Right atrium auricular region (tissue), 2 donors: ENCODE data around the gene SPATA20. TPM values are rescaled to one million over a fixed set of nuclear protein-coding genes. Genes with fewer than 3 reads are reported as not detected.

ENCODE experiments used
- DNase-seq: peaks from one replicate; pipeline ENCODE4 v3.0.0-alpha.2; 2019; ENCODE audit warnings: low spot score
- H3K27ac ChIP-seq, 2 donors: fragments of 200-600 bp; sonication (generic); 1 replicate in 1 of 2; 2 replicates in 1 of 2; pipeline ENCODE4 v1.5.1; 2016 to 2019
- H3K27me3 ChIP-seq, 2 donors: fragments of 200-600 bp; sonication (generic); one replicate each; pipeline versions ENCODE4 v1.5.1 to v1.6.0; 2017 to 2019
- H3K36me3 ChIP-seq: fragments of 200-600 bp; sonication (generic); one replicate; pipeline ENCODE4 v1.5.1; 2016
- H3K4me1 ChIP-seq, 2 donors: fragments of 200-600 bp; sonication (generic); one replicate each; pipeline versions ENCODE4 v1.5.1 to v1.6.0; 2017 to 2019
- H3K4me3 ChIP-seq, 2 donors: fragments of 200-600 bp; sonication (generic); 1 replicate in 1 of 2; 2 replicates in 1 of 2; pipeline ENCODE4 v1.5.1; 2017 to 2019; ENCODE audit warnings: mild to moderate bottlenecking in 1 of 2, moderate library complexity in 1 of 2
- H3K9me3 ChIP-seq, 2 donors: fragments of 200-600 bp; sonication (generic); one replicate each; pipeline ENCODE4 v1.5.1; 2019
- total RNA-seq, 2 donors: library from RNA; depleted of rRNA; stranded (reverse); fragments of >200 nt; gene quantifications; one replicate each; pipeline ENCODE4 v1.1.0, GENCODE V29; 2016
- TF ChIP-seq, protein P1 (sequence below), 2 donors: fragments of 200-600 bp; sonication (generic); IDR thresholded peaks; one replicate each; pipeline ENCODE4 v1.5.1; 2019; ENCODE audit warnings: antibody characterized with exemption in 2 of 2

Gene SPATA20
- total RNA-seq, 2 donors from 2014 or later = 42.8 to 59.3 TPM

DNA sequence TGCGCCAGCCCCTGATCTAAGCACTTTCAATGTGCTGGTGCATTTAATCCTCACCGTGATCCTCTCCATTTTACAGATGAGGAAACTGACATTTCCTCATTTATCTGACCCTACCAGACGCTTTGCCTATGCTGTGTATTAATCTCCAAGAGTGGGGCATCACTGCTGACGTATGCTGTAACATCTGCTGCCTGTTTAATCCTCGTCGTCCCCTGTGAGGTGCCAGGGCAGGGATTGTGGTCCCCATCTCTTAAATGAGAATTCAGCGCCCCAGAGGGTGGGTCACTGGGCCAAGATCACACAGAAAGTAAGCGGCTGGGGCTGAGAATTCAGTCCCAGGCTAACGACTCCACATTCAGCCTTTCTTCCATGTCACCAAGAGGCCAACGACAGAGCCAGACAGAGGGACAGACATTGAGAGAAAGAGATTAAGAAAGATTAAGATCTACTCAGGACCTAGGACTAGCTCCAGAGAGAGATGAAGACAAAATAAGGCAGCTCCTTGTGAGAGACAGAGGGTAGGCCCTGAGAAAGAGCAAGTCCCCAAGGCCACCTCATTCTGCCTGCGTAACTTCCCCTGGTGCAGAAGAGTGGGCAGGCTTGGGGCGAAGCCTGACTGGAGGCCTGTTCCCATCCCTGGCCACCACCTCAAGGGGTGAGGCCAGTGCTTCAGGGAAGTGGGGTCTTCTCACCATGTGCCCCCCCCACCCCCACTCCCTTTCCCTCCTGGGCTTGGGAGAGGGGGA is 27.1 kb downstream of the SPATA20 start:
- DNase-seq = no peak
- TF ChIP-seq, protein P1, sequence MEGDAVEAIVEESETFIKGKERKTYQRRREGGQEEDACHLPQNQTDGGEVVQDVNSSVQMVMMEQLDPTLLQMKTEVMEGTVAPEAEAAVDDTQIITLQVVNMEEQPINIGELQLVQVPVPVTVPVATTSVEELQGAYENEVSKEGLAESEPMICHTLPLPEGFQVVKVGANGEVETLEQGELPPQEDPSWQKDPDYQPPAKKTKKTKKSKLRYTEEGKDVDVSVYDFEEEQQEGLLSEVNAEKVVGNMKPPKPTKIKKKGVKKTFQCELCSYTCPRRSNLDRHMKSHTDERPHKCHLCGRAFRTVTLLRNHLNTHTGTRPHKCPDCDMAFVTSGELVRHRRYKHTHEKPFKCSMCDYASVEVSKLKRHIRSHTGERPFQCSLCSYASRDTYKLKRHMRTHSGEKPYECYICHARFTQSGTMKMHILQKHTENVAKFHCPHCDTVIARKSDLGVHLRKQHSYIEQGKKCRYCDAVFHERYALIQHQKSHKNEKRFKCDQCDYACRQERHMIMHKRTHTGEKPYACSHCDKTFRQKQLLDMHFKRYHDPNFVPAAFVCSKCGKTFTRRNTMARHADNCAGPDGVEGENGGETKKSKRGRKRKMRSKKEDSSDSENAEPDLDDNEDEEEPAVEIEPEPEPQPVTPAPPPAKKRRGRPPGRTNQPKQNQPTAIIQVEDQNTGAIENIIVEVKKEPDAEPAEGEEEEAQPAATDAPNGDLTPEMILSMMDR (IDR thresholded peaks at IDR 0.05) = no peak
- no peak overlapping the region for H3K27ac ChIP-seq

DNA sequence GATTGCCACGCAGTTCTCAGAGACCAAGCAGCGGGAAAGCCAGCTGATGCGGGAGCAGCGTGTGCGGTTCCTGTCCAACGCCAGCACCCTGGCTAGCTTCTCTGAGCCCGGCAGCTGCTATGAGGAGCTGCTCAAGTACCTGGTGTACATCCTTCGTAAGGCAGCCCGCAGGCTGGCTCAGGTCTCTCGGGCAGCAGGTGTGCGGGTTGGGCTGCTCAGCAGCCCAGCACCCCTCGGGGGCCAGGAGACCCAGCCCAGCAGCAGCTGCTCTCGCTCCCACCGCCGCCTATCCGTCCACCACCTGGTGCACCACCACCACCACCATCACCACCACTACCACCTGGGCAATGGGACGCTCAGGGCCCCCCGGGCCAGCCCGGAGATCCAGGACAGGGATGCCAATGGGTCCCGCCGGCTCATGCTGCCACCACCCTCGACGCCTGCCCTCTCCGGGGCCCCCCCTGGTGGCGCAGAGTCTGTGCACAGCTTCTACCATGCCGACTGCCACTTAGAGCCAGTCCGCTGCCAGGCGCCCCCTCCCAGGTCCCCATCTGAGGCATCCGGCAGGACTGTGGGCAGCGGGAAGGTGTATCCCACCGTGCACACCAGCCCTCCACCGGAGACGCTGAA is 28.7 kb downstream of the SPATA20 start:
- Histone ChIP-seq H3K27ac (no peak overlapping the region), H3K4me3 (no peak overlapping the region), H3K9me3 (no peaks in the 10 kb centered on the region), H3K27me3 (no peaks in the 10 kb centered on the region), H3K36me3 (no peaks in the 10 kb centered on the region), H3K4me1 (peaks cover 0 to 9% of the 10 kb centered on the region in 2 donors)
- no peak for DNase-seq
- TF ChIP-seq, protein P1 (IDR thresholded peaks at IDR 0.05) = no peak

More for the DNA sequence above, 27.1 kb downstream of the SPATA20 start:
- no peaks in the 10 kb centered on the region for H3K36me3 ChIP-seq
- H3K4me1 ChIP-seq = no peaks in the 10 kb centered on the region
- H3K4me3 ChIP-seq = no peak overlapping the region
- H3K9me3 ChIP-seq = no peaks in the 10 kb centered on the region
- H3K27me3 ChIP-seq = no peaks in the 10 kb centered on the region

DNA sequence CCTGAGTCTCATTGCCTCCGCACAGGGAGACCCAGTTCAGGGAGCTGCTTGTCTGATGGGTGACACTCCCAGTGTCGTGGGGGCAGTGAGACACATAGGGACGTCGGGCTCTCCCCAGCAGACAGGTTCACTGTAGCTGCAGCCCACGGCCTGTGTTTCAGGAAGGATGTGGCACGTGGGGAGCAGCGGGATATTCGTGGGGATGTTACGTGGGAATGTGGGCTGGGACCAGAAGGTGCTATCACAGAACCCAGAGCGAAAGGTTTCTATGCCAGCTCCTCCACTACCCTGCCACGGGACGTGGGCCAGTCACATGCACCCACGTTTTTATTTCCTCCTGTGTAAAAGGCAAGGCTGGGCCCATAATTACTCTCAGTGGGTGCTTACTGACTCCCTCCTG is 29.9 kb downstream of the SPATA20 start:
- H3K27me3 ChIP-seq = no peaks in the 10 kb centered on the region
- no peaks in the 10 kb centered on the region for H3K9me3 ChIP-seq
- TF ChIP-seq, protein P1 (IDR thresholded peaks at IDR 0.05) = no peak
- no peak overlapping the region for H3K27ac ChIP-seq
- H3K4me3 ChIP-seq = no peak overlapping the region
- no peak for DNase-seq
- H3K4me1 ChIP-seq = peaks cover 0 to 9% of the 10 kb centered on the region in 2 donors
- H3K36me3 ChIP-seq = no peaks in the 10 kb centered on the region

DNA sequence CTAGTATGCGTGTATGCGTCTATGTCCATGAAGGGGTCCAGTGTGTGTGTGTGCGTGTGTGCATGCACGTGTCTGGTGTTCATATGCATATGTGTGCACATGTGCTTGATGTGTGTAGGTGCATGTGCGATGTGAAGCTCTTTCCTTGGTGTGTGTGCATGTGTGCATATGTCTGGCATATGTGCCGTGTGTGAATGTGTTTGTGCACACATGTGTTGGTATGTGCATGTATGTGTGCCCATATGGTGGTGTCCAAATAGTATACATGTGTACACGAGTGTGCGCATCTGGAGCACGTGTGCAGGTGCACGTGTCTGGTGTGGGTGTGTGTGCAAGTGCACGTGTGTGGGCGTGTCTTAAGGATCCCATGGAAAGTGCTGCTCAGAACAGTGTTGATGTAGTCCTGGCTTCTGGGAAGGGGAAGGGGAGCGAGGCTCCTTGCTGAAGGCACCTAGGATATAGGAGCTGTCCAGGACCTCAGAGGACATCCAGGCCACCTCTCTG is 30.5 kb downstream of the SPATA20 start:
- TF ChIP-seq, protein P1 (IDR thresholded peaks at IDR 0.05) = no peak
- H3K36me3 ChIP-seq = no peaks in the 10 kb centered on the region

DNA sequence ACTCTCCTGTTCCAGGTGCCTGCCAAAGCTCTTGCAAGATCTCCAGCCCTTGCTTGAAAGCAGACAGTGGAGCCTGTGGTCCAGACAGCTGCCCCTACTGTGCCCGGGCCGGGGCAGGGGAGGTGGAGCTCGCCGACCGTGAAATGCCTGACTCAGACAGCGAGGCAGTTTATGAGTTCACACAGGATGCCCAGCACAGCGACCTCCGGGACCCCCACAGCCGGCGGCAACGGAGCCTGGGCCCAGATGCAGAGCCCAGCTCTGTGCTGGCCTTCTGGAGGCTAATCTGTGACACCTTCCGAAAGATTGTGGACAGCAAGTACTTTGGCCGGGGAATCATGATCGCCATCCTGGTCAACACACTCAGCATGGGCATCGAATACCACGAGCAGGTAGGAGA is 31.2 kb downstream of the SPATA20 start:
- TF ChIP-seq, protein P1 (IDR thresholded peaks at IDR 0.05) = no peak
- Histone ChIP-seq H3K4me3 (no peak overlapping the region), H3K4me1 (peaks cover 0 to 18% of the 10 kb centered on the region in 2 donors), H3K27me3 (no peaks in the 10 kb centered on the region), H3K36me3 (no peaks in the 10 kb centered on the region), H3K9me3 (no peaks in the 10 kb centered on the region), H3K27ac (no peak overlapping the region)
- DNase-seq = no peak

More for the DNA sequence above, 30.5 kb downstream of the SPATA20 start:
- peaks cover 0 to 14% of the 10 kb centered on the region in 2 donors for H3K4me1 ChIP-seq
- no peak overlapping the region for H3K27ac ChIP-seq
- no peak overlapping the region for H3K4me3 ChIP-seq
- H3K9me3 ChIP-seq = no peaks in the 10 kb centered on the region
- H3K27me3 ChIP-seq = no peaks in the 10 kb centered on the region
- DNase-seq = no peak
